ENCODE results near the gene SNAP47. TPM values are rescaled to one million over a fixed set of nuclear protein-coding genes. Genes with fewer than 3 reads are reported as not detected.

SNAP47 gene
- total RNA-seq, 1 donor = 51.4 TPM

GRCh38 chr1:227759341-227760300 is 24.4 kb downstream of the SNAP47 start:
- TF ChIP-seq CTCF (IDR thresholded peaks at IDR 0.05; ENCODE audit: extremely low read depth, low read depth, low read length) = no peak
- peak overlapping the region; percentile 25 for H3K4me3 ChIP-seq (ENCODE audit: insufficient read depth, low read length)
- H3K79me2 ChIP-seq (ENCODE audit: insufficient read depth, low read length) = peaks cover 53% of the 10 kb centered on the region
- H3K27ac ChIP-seq (ENCODE audit: low read depth, low read length) = peak overlapping the region; percentile 86
- DNase-seq (ENCODE audit: insufficient read length, low spot score, missing footprints) = peak; percentile 99
- peaks cover 26% of the 10 kb centered on the region for H3K36me3 ChIP-seq (ENCODE audit: insufficient read depth, low read length)
- H3K27me3 ChIP-seq (ENCODE audit: insufficient read depth, low read length) = no peaks in the 10 kb centered on the region
- H3K4me2 ChIP-seq (ENCODE audit: insufficient read depth, low read length) = peak overlapping the region; percentile 61
- peaks cover 71% of the 10 kb centered on the region for H4K20me1 ChIP-seq (ENCODE audit: insufficient read depth, low read length)
- H3K9me3 ChIP-seq (ENCODE audit: low read depth, low read length) = no peaks in the 10 kb centered on the region
- peaks cover 40% of the 10 kb centered on the region for H3K4me1 ChIP-seq (ENCODE audit: insufficient read depth, low read length)
- H2AFZ ChIP-seq (ENCODE audit: low read length) = no peak overlapping the region

GRCh38 chr1:227760377-227760776 is 25.1 kb downstream of the SNAP47 start:
- DNase-seq (ENCODE audit: insufficient read length, low spot score, missing footprints) = no peak
- no peak overlapping the region for H3K4me2 ChIP-seq (ENCODE audit: insufficient read depth, low read length)
- TF ChIP-seq CTCF (IDR thresholded peaks at IDR 0.05; ENCODE audit: extremely low read depth, low read depth, low read length) = no peak
- H2AFZ ChIP-seq (ENCODE audit: low read length) = no peak overlapping the region
- H3K27me3 ChIP-seq (ENCODE audit: insufficient read depth, low read length) = no peaks in the 10 kb centered on the region
- H3K36me3 ChIP-seq (ENCODE audit: insufficient read depth, low read length) = peaks cover 26% of the 10 kb centered on the region
- peaks cover 40% of the 10 kb centered on the region for H3K4me1 ChIP-seq (ENCODE audit: insufficient read depth, low read length)
- no peaks in the 10 kb centered on the region for H3K9me3 ChIP-seq (ENCODE audit: low read depth, low read length)
- no peak overlapping the region for H3K4me3 ChIP-seq (ENCODE audit: insufficient read depth, low read length)
- H3K27ac ChIP-seq (ENCODE audit: low read depth, low read length) = peak overlapping the region; percentile 86
- H4K20me1 ChIP-seq (ENCODE audit: insufficient read depth, low read length) = peaks cover 71% of the 10 kb centered on the region
- H3K79me2 ChIP-seq (ENCODE audit: insufficient read depth, low read length) = peaks cover 50% of the 10 kb centered on the region

GRCh38 chr1:227761621-227762230 is 26.5 kb downstream of the SNAP47 start:
- TF ChIP-seq CTCF (IDR thresholded peaks at IDR 0.05; ENCODE audit: extremely low read depth, low read depth, low read length) = no peak
- peaks cover 26% of the 10 kb centered on the region for H3K36me3 ChIP-seq (ENCODE audit: insufficient read depth, low read length)
- H2AFZ ChIP-seq (ENCODE audit: low read length) = no peak overlapping the region
- H3K4me3 ChIP-seq (ENCODE audit: insufficient read depth, low read length) = no peak overlapping the region
- H3K9me3 ChIP-seq (ENCODE audit: low read depth, low read length) = no peaks in the 10 kb centered on the region
- peak overlapping the region; percentile 59 for H3K4me2 ChIP-seq (ENCODE audit: insufficient read depth, low read length)
- H4K20me1 ChIP-seq (ENCODE audit: insufficient read depth, low read length) = peaks cover 78% of the 10 kb centered on the region
- H3K27ac ChIP-seq (ENCODE audit: low read depth, low read length) = peak overlapping the region; percentile 55
- no peaks in the 10 kb centered on the region for H3K27me3 ChIP-seq (ENCODE audit: insufficient read depth, low read length)
- peaks cover 48% of the 10 kb centered on the region for H3K79me2 ChIP-seq (ENCODE audit: insufficient read depth, low read length)
- peak; percentile 27 for DNase-seq (ENCODE audit: insufficient read length, low spot score, missing footprints)
- peaks cover 40% of the 10 kb centered on the region for H3K4me1 ChIP-seq (ENCODE audit: insufficient read depth, low read length)

Measured in osteoblast (primary cell).